ENCODE data around the gene AHCYL1.

GRCh38 chr1:110019770-110020169 lies 35.2 kb downstream of the AHCYL1 start:
- no peak for TF ChIP-seq EZH2 (IDR thresholded peaks at IDR 0.05; ENCODE audit: borderline replicate concordance, insufficient read depth, low read depth, low read length, poor library complexity, severe bottlenecking)
- no peak for TF ChIP-seq CTCF (IDR thresholded peaks at IDR 0.05)

Data from B cell (primary cell).